GM23338 (cell line): ENCODE results near the gene CDV3. TPM values are rescaled to one million over a fixed set of nuclear protein-coding genes. Genes with fewer than 3 reads are reported as not detected.

Experiments
- ATAC-seq: fragments of 200-7000 bp; cut with Tn5 transposase; 3 replicates; pipeline ENCODE4 v1.9.1; 2020
- DNase-seq: peaks from one replicate; pipeline ENCODE4 v3.0.0-alpha.2; 2015; ENCODE audit warnings: low spot score
- H2AFZ ChIP-seq: fragments of 200-600 bp; sonication (generic); 2 replicates; pipeline ENCODE4 v1.8.0; 2016; ENCODE audit warnings: antibody characterized with exemption, mild to moderate bottlenecking, moderate library complexity
- H3F3A ChIP-seq: fragments of 200-600 bp; sonication (generic); replicated peaks from 2 replicates; pipeline ENCODE4 v1.8.0; 2017; ENCODE audit warnings: antibody characterized with exemption, mixed run types, low read depth
- H3K27ac ChIP-seq: fragments of 200-600 bp; sonication (generic); 2 replicates; pipeline ENCODE4 v1.6.1; 2016; ENCODE audit warnings: low read depth
- H3K27me3 ChIP-seq: fragments of 200-600 bp; sonication (generic); 2 replicates; pipeline ENCODE4 v1.8.0; 2016; ENCODE audit warnings: mild to moderate bottlenecking, mixed run types, moderate library complexity; ENCODE audit not compliant: insufficient read depth
- H3K36me3 ChIP-seq: fragments of 200-600 bp; sonication (generic); 2 replicates; pipeline ENCODE4 v1.8.0; 2016; ENCODE audit warnings: mild to moderate bottlenecking; ENCODE audit not compliant: insufficient read depth
- H3K4me1 ChIP-seq: fragments of 200-600 bp; sonication (generic); 2 replicates; pipeline ENCODE4 v1.8.0; 2016; ENCODE audit warnings: mild to moderate bottlenecking, moderate library complexity; ENCODE audit not compliant: insufficient read depth
- H3K4me2 ChIP-seq: fragments of 200-600 bp; sonication (generic); 2 replicates; pipeline ENCODE4 v1.7.1; 2017; ENCODE audit warnings: mixed run types
- H3K4me3 ChIP-seq: fragments of 200-600 bp; sonication (generic); 2 replicates; pipeline ENCODE4 v1.6.1; 2016; ENCODE audit warnings: mixed run types
- H3K79me2 ChIP-seq: fragments of 200-600 bp; sonication (generic); replicated peaks from 2 replicates; pipeline ENCODE4 v1.8.0; 2017; ENCODE audit warnings: mild to moderate bottlenecking; ENCODE audit not compliant: insufficient read depth
- H3K9me2 ChIP-seq: fragments of 200-600 bp; sonication (generic); 2 replicates; pipeline ENCODE4 v1.8.0; 2017; ENCODE audit not compliant: insufficient read depth
- H4K20me1 ChIP-seq: fragments of 200-600 bp; sonication (generic); replicated peaks from 2 replicates; pipeline ENCODE4 v1.8.0; 2017; ENCODE audit warnings: mild to moderate bottlenecking; ENCODE audit not compliant: insufficient read depth
- H3K27ac Mint-ChIP-seq: 2 replicates; pipeline ENCODE4 v1.8.0; 2020; ENCODE audit warnings: inconsistent platforms, mild to moderate bottlenecking, moderate library complexity, mixed read lengths
- H3K27me3 Mint-ChIP-seq: 3 replicates; pipeline ENCODE4 v1.8.0; 2022; ENCODE audit warnings: low read depth, mild to moderate bottlenecking, moderate library complexity, mixed read lengths, inconsistent platforms; ENCODE audit not compliant: insufficient read depth, poor library complexity
- H3K36me3 Mint-ChIP-seq: 3 replicates; pipeline ENCODE4 v1.8.0; 2021; ENCODE audit warnings: low read depth, mild to moderate bottlenecking, inconsistent platforms, moderate library complexity, mixed read lengths
- H3K4me1 Mint-ChIP-seq: 3 replicates; pipeline ENCODE4 v1.8.0; 2020; ENCODE audit warnings: mild to moderate bottlenecking, inconsistent platforms, mixed read lengths
- H3K4me3 Mint-ChIP-seq: 3 replicates; pipeline ENCODE4 v1.8.0; 2021; ENCODE audit warnings: moderate library complexity, mild to moderate bottlenecking, inconsistent platforms, mixed read lengths
- H3K9me3 Mint-ChIP-seq: 3 replicates; pipeline ENCODE4 v1.8.0; 2020; ENCODE audit warnings: moderate library complexity, mild to moderate bottlenecking, inconsistent platforms, mixed read lengths
- CREB1 ChIP-seq: fragments of 250-450 bp; sonication (Bioruptor Pico); IDR thresholded peaks from 2 replicates; pipeline ENCODE4 v1.5.0; 2020; ENCODE audit warnings: low read depth, mild to moderate bottlenecking, moderate library complexity
- CTCF ChIP-seq, 2 experiments: fragments of 200-600 bp in 1 of 2; sonication (generic) in 1 of 2; conservative IDR thresholded peaks; 2 replicates each; pipeline versions ENCODE4 v1.5.1 to v1.6.1; 2016 to 2017; ENCODE audit warnings: antibody characterized with exemption in 2 of 2, low read depth in 2 of 2, mild to moderate bottlenecking in 2 of 2, moderate library complexity in 1 of 2
- ETS1 ChIP-seq: IDR thresholded peaks from 2 replicates; pipeline ENCODE4 v1.6.1; 2016; ENCODE audit warnings: antibody characterized with exemption
- EZH2 ChIP-seq: fragments of 200-600 bp; sonication (generic); IDR thresholded peaks from one replicate; pipeline ENCODE4 v1.8.0; 2017; ENCODE audit warnings: antibody characterized with exemption, mild to moderate bottlenecking, low read depth; ENCODE audit not compliant: unreplicated experiment
- EZH2phosphoT487 ChIP-seq: fragments of 200-600 bp; sonication (generic); IDR thresholded peaks from one replicate; pipeline ENCODE4 v1.8.1; 2018; ENCODE audit warnings: antibody characterized with exemption; ENCODE audit not compliant: unreplicated experiment
- NANOG ChIP-seq: IDR thresholded peaks from 2 replicates; pipeline ENCODE4 v1.6.1; 2016; ENCODE audit warnings: antibody characterized with exemption, borderline replicate concordance
- POLR2AphosphoS5 ChIP-seq: IDR thresholded peaks from 2 replicates; pipeline ENCODE4 v1.6.1; 2016; ENCODE audit warnings: antibody characterized with exemption, low read depth
- REST ChIP-seq: IDR thresholded peaks from one replicate; pipeline ENCODE4 v1.6.1; 2018; ENCODE audit warnings: antibody characterized with exemption; ENCODE audit not compliant: unreplicated experiment
- STAT1 ChIP-seq: IDR thresholded peaks from one replicate; pipeline ENCODE4 v1.6.1; 2016; ENCODE audit warnings: antibody characterized with exemption; ENCODE audit not compliant: unreplicated experiment
- ZNF114 ChIP-seq: fragments of 250-450 bp; sonication (Bioruptor Pico); IDR thresholded peaks from 2 replicates; pipeline ENCODE4 v1.5.0; 2020; ENCODE audit warnings: mild to moderate bottlenecking, moderate library complexity
- ZNF331 ChIP-seq: fragments of 250-450 bp; sonication (Bioruptor Pico); IDR thresholded peaks from 2 replicates; pipeline ENCODE4 v1.5.0; 2020; ENCODE audit warnings: low read depth, mild to moderate bottlenecking, moderate library complexity
- ZNF462 ChIP-seq: fragments of 250-450 bp; sonication (Bioruptor Pico); IDR thresholded peaks from 2 replicates; pipeline ENCODE4 v1.5.0; 2020; ENCODE audit warnings: mild to moderate bottlenecking, moderate library complexity
- polyA plus RNA-seq: library from polyadenylated mRNA; unstranded; fragments of >200 nt; fragmentation: Nextera tagmentation; extraction: Ambion mirVana; gene quantifications from 2 replicates; pipeline ENCODE4 v1.2.1, GENCODE V29; 2016
- total RNA-seq: library from RNA; depleted of rRNA; stranded (reverse); fragments of >200 nt; shearing (Covaris generic); gene quantifications from 2 replicates; pipeline ENCODE4 v1.2.3, GENCODE V29; 2014

The CDV3 gene
- total and polyA plus RNA-seq, 2 experiments from 2014 or later = 36.6 to 119 TPM

GRCh38 chr3:133525435-133525834 is 48.1 kb upstream of the CDV3 start (continued):
- TF ChIP-seq ZNF462 (no peak), STAT1 (no peak)

GRCh38 chr3:133527081-133527715 is 46.3 kb upstream of the CDV3 start:
- H3K36me3 Mint-ChIP-seq = peaks cover 3% of the 10 kb centered on the region; the same call in 2 of the 3 replicates
- H4K20me1 ChIP-seq = no peaks in the 10 kb centered on the region
- no peak overlapping the region for H3K27ac Mint-ChIP-seq
- H2AFZ ChIP-seq = no peak overlapping the region
- H3K27ac ChIP-seq = no peak overlapping the region
- peaks cover 1% of the 10 kb centered on the region; the same call in 1 of the 3 replicates for H3K4me1 Mint-ChIP-seq
- H3K79me2 ChIP-seq = no peaks in the 10 kb centered on the region
- no peaks in the 10 kb centered on the region for H3K36me3 ChIP-seq
- H3K4me3 ChIP-seq = no peak overlapping the region
- no peaks in the 10 kb centered on the region for H3K9me2 ChIP-seq
- H3K4me1 ChIP-seq = no peaks in the 10 kb centered on the region
- H3K9me3 Mint-ChIP-seq = peaks cover 9% of the 10 kb centered on the region; the same call in 2 of the 3 replicates
- no peaks in the 10 kb centered on the region for H3F3A ChIP-seq
- no peak overlapping the region for H3K4me2 ChIP-seq
- H3K27me3 ChIP-seq = no peaks in the 10 kb centered on the region
- ATAC-seq (no peak), DNase-seq (no peak)
- H3K4me3 Mint-ChIP-seq = no peak overlapping the region
- H3K27me3 Mint-ChIP-seq = peaks cover 3% of the 10 kb centered on the region
- TF ChIP-seq CREB1 (no peak), EZH2 (no peak), STAT1 (no peak), ZNF114 (CRISPR knock-in tag) (no peak), NANOG (no peak), CTCF (conservative IDR thresholded peaks at IDR 0.05; ENCODE audit: low read depth in 2 of 2) (no peak), ETS1 (no peak), ZNF331 (CRISPR knock-in tag) (no peak), POLR2AphosphoS5 (no peak), REST (no peak), EZH2phosphoT487 (no peak)
